Neural cell (in vitro differentiated cells): ENCODE results near the gene SDHC. TPM values are rescaled to one million over a fixed set of nuclear protein-coding genes. Genes with fewer than 3 reads are reported as not detected.

Experiments
- H2AFZ ChIP-seq: fragments of 200-600, 300-800 bp; sonication (generic), shearing (Covaris generic); 2 replicates; pipeline ENCODE4 v1.6.0; 2014; ENCODE audit warnings: low read depth, mild to moderate bottlenecking, antibody characterized with exemption, low read length, moderate library complexity
- H3F3A ChIP-seq: fragments of 200-600 bp; shearing (Covaris generic); 2 replicates; pipeline ENCODE4 v1.6.1; 2016; ENCODE audit warnings: mild to moderate bottlenecking, moderate library complexity, mixed read lengths, antibody characterized with exemption, low read length; ENCODE audit not compliant: insufficient read depth, poor library complexity, severe bottlenecking
- H3K27ac ChIP-seq: fragments of 200-600, 300-800 bp; sonication (generic), shearing (Covaris generic); 2 replicates; pipeline ENCODE4 v1.5.1; 2014; ENCODE audit warnings: mild to moderate bottlenecking, low read length, moderate library complexity
- H3K27me3 ChIP-seq: fragments of 300-800, 200-600 bp; sonication (generic), shearing (Covaris generic); 2 replicates; pipeline ENCODE4 v1.6.0; 2014; ENCODE audit warnings: mild to moderate bottlenecking, low read depth, low read length, moderate library complexity; ENCODE audit not compliant: insufficient read depth
- H3K36me3 ChIP-seq: fragments of 300-800, 200-600 bp; sonication (generic), shearing (Covaris generic); 2 replicates; pipeline ENCODE4 v1.5.1; 2014; ENCODE audit warnings: mild to moderate bottlenecking, antibody characterized with exemption, low read length, moderate library complexity; ENCODE audit not compliant: insufficient read depth
- H3K4me2 ChIP-seq: fragments of 300-800, 200-600 bp; sonication (generic), shearing (Covaris generic); 2 replicates; pipeline ENCODE4 v1.6.0; 2014; ENCODE audit warnings: mild to moderate bottlenecking, low read length
- H3K4me3 ChIP-seq: fragments of 300-800, 200-600 bp; sonication (generic), shearing (Covaris generic); 2 replicates; pipeline ENCODE4 v1.5.1; 2014; ENCODE audit warnings: mild to moderate bottlenecking, low read length, moderate library complexity
- H3K79me2 ChIP-seq: fragments of 200-600 bp; shearing (Covaris generic); replicated peaks from 2 replicates; pipeline ENCODE4 v1.6.0; 2014; ENCODE audit warnings: mild to moderate bottlenecking, low read length, moderate library complexity; ENCODE audit not compliant: insufficient read depth
- H3K9ac ChIP-seq: fragments of 300-800, 200-600 bp; sonication (generic), shearing (Covaris generic); 2 replicates; pipeline ENCODE4 v1.6.1; 2016; ENCODE audit warnings: mild to moderate bottlenecking, low read length, mixed read lengths
- H3K9me2 ChIP-seq: fragments of 200-600 bp; shearing (Covaris generic); 2 replicates; pipeline ENCODE4 v1.6.1; 2016; ENCODE audit warnings: mild to moderate bottlenecking, low read length, mixed read lengths; ENCODE audit not compliant: insufficient read depth
- H3K9me3 ChIP-seq: fragments of 200-600, 300-800 bp; sonication (generic), shearing (Covaris generic); 2 replicates; pipeline ENCODE4 v1.6.1; 2016; ENCODE audit warnings: mild to moderate bottlenecking, mixed run types, low read length, moderate library complexity, mixed read lengths
- H4K20me1 ChIP-seq: fragments of 200-600 bp; shearing (Covaris generic); 2 replicates; pipeline ENCODE4 v1.6.1; 2016; ENCODE audit warnings: mild to moderate bottlenecking, mixed run types; ENCODE audit not compliant: insufficient read depth
- CTCF ChIP-seq: fragments of 450-650 bp; IDR thresholded peaks from 2 replicates; pipeline ENCODE4 v1.5.1; 2014; ENCODE audit warnings: antibody characterized with exemption, mild to moderate bottlenecking, moderate library complexity; ENCODE audit not compliant: poor library complexity, severe bottlenecking
- EP300 ChIP-seq: fragments of 450-650 bp; conservative IDR thresholded peaks from 2 replicates; pipeline ENCODE4 v1.6.1; 2014; ENCODE audit warnings: antibody characterized with exemption, mild to moderate bottlenecking, moderate library complexity; ENCODE audit not compliant: poor library complexity, severe bottlenecking
- EZH2 ChIP-seq: fragments of 200-600, 300-800 bp; shearing (Covaris generic), sonication (generic); IDR thresholded peaks from 2 replicates; pipeline ENCODE4 v1.6.1; 2014; ENCODE audit warnings: antibody characterized with exemption, low read length, borderline replicate concordance, mild to moderate bottlenecking; ENCODE audit not compliant: insufficient read depth, poor library complexity, severe bottlenecking
- MXI1 ChIP-seq: fragments of 450-650 bp; conservative IDR thresholded peaks from 2 replicates; pipeline ENCODE4 v1.6.1; 2014; ENCODE audit warnings: antibody characterized with exemption, mild to moderate bottlenecking; ENCODE audit not compliant: poor library complexity, severe bottlenecking
- POLR2AphosphoS5 ChIP-seq: IDR thresholded peaks from 2 replicates; pipeline ENCODE4 v1.6.1; 2012
- RAD21 ChIP-seq: fragments of 450-650 bp; conservative IDR thresholded peaks from 2 replicates; pipeline ENCODE4 v1.6.1; 2014; ENCODE audit warnings: antibody characterized with exemption, mild to moderate bottlenecking, moderate library complexity
- REST ChIP-seq: IDR thresholded peaks from 2 replicates; pipeline ENCODE4 v1.6.1; 2012; ENCODE audit warnings: borderline replicate concordance
- SMC3 ChIP-seq: fragments of 450-650 bp; conservative IDR thresholded peaks from 2 replicates; pipeline ENCODE4 v1.6.1; 2014; ENCODE audit warnings: antibody characterized with exemption, mild to moderate bottlenecking, moderate library complexity; ENCODE audit not compliant: poor library complexity
- TAF1 ChIP-seq: IDR thresholded peaks from 2 replicates; pipeline ENCODE4 v1.6.1; 2012; ENCODE audit warnings: low read depth
- polyA plus RNA-seq: library from polyadenylated mRNA; depleted of rRNA; stranded (reverse); fragments of >200 nt; gene quantifications from 2 replicates; pipeline ENCODE4 v1.2.3, GENCODE V29; 2014

Gene SDHC
- polyA plus RNA-seq, 1 donor from 2014 or later, result 41.6 TPM

GRCh38 chr1:161299347-161299746 lies 14.8 kb upstream of the SDHC start:
- Histone ChIP-seq H3K36me3 (no peaks in the 10 kb centered on the region), H3K27me3 (no peaks in the 10 kb centered on the region), H2AFZ (no peak overlapping the region)

GRCh38 chr1:161300478-161300877 lies 13.7 kb upstream of the SDHC start:
- Histone ChIP-seq H3K4me2 (no peak overlapping the region), H3K9me2 (no peaks in the 10 kb centered on the region), H3K27ac (no peak overlapping the region), H3K9me3 (no peaks in the 10 kb centered on the region), H3F3A (no peaks in the 10 kb centered on the region), H3K4me3 (no peak overlapping the region), H3K36me3 (no peaks in the 10 kb centered on the region), H3K9ac (no peak overlapping the region), H3K79me2 (peaks cover 6% of the 10 kb centered on the region), H4K20me1 (no peaks in the 10 kb centered on the region), H3K27me3 (no peaks in the 10 kb centered on the region), H2AFZ (no peak overlapping the region)
- no peak for TF ChIP-seq TAF1
- TF ChIP-seq CTCF, result no peak
- no peak for TF ChIP-seq MXI1
- no peak for TF ChIP-seq POLR2AphosphoS5
- TF ChIP-seq RAD21, result no peak
- TF ChIP-seq REST, result no peak
- TF ChIP-seq SMC3, result no peak
- TF ChIP-seq EP300, result no peak
- no peak for TF ChIP-seq EZH2

More at GRCh38 chr1:161299347-161299746, 14.8 kb upstream of the SDHC start:
- H3F3A ChIP-seq, result no peaks in the 10 kb centered on the region
- H4K20me1 ChIP-seq, result no peaks in the 10 kb centered on the region
- H3K4me2 ChIP-seq, result no peak overlapping the region
- H3K9ac ChIP-seq, result no peak overlapping the region
- H3K4me3 ChIP-seq, result no peak overlapping the region
- H3K9me3 ChIP-seq, result no peaks in the 10 kb centered on the region
- no peak for TF ChIP-seq TAF1
- H3K9me2 ChIP-seq, result no peaks in the 10 kb centered on the region
- no peak overlapping the region for H3K27ac ChIP-seq
- peaks cover 6% of the 10 kb centered on the region for H3K79me2 ChIP-seq
